ENCODE data around the gene ABCC3. TPM values are rescaled to one million over a fixed set of nuclear protein-coding genes. Genes with fewer than 3 reads are reported as not detected.

The ABCC3 gene
- total RNA-seq, 4 donors from 2014 or later: 297 to 655 (median 533) TPM

DNA sequence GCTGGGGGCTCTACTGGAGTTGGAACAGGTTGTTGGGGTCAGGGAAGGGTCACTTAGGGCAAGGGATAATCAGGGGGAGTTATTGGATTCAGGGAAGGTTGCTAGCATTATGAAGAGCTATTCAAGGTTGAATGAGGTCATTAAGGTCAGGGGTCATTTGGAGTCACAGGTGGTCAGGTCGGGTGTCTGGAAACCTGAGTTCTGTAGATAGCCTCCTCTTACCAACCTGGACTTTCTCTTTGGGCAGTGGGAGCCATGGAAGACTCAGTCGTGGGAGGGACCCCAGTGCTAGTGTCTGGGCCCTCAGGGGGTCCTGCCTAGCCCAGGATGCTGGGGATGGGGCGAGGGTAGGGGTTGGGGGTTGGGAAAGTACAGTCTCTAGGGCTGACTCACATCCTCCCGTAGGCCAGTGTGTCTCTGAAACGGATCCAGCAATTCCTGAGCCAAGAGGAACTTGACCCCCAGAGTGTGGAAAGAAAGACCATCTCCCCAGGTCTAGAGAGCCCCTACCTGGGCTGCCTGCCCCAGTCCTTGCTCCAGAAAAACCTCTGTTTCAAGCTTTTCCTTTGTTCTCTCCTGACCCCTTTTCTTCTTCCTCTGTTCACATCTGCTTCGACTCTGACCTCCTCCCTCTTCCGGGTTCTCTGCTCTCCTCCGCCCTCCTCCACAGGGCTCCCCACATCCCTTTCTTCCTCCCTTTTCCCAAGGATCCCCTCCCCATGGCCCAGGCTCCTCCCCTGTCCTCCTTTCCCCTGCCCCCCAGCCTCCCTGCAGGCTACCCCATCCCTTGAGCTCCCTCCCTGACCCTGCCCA is 33.5 kb downstream of the ABCC3 start:
- 52 to 58% methylated on average over 5 to 7 of the region's 8 CpGs for WGBS, 2 donors (ENCODE audit: low coverage in 1 of 2)
- no peaks in the 10 kb centered on the region for H3K4me1 ChIP-seq
- TF ChIP-seq, protein P1, sequence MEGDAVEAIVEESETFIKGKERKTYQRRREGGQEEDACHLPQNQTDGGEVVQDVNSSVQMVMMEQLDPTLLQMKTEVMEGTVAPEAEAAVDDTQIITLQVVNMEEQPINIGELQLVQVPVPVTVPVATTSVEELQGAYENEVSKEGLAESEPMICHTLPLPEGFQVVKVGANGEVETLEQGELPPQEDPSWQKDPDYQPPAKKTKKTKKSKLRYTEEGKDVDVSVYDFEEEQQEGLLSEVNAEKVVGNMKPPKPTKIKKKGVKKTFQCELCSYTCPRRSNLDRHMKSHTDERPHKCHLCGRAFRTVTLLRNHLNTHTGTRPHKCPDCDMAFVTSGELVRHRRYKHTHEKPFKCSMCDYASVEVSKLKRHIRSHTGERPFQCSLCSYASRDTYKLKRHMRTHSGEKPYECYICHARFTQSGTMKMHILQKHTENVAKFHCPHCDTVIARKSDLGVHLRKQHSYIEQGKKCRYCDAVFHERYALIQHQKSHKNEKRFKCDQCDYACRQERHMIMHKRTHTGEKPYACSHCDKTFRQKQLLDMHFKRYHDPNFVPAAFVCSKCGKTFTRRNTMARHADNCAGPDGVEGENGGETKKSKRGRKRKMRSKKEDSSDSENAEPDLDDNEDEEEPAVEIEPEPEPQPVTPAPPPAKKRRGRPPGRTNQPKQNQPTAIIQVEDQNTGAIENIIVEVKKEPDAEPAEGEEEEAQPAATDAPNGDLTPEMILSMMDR (IDR thresholded peaks at IDR 0.05): no peak
- TF ChIP-seq POLR2A (IDR thresholded peaks at IDR 0.05) (no peak), EP300 (IDR thresholded peaks at IDR 0.05; ENCODE audit: low read depth) (no peak), POLR2AphosphoS5 (IDR thresholded peaks at IDR 0.05) (no peak)
- no peak overlapping the region for H3K4me3 ChIP-seq
- in situ Hi-C loops (cut with MboI; ENCODE audit: low pct_ligation_motif_present in 1 of 4, low pct_unique_long_range_greater_than_20kb in 1 of 4, low sequenced_read_pairs in 3 of 4): no loop called here
- H3K36me3 ChIP-seq: no peaks in the 10 kb centered on the region
- H3K9me3 ChIP-seq: no peaks in the 10 kb centered on the region
- intact Hi-C loops (cut with DNase I; ENCODE audit: low total_unique reads): no loop called here
- H3K27ac ChIP-seq: no peak overlapping the region
- no peaks in the 10 kb centered on the region for H3K27me3 ChIP-seq
- no peak for DNase-seq

DNA sequence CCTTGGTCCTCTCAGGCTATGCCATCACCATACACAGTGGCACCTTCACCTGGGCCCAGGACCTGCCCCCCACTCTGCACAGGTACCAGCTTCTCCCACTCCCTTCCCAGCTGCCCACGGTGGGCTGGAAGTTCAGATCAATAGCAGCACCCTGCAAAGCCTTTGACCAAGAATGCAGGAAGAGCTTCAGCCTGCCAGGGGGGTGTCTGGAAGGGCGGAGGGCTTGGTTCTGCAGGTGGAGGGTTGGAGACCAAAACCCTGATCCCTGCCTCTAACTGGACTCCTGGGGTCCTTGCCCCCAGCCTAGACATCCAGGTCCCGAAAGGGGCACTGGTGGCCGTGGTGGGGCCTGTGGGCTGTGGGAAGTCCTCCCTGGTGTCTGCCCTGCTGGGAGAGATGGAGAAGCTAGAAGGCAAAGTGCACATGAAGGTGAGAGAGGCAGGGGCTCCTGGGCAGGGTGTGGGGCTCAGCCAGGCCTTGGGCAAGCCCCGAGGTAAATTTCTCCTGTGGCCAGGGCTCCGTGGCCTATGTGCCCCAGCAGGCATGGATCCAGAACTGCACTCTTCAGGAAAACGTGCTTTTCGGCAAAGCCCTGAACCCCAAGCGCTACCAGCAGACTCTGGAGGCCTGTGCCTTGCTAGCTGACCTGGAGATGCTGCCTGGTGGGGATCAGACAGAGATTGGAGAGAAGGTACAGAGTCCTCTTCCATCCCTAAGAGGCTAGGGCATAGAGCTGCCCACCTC is 34.3 kb downstream of the ABCC3 start:
- H3K27ac ChIP-seq: no peak overlapping the region
- in situ Hi-C loops (cut with MboI; ENCODE audit: low pct_ligation_motif_present in 1 of 4, low pct_unique_long_range_greater_than_20kb in 1 of 4, low sequenced_read_pairs in 3 of 4): no loop called here
- peaks cover 0 to 4% (median under 1%) of the 10 kb centered on the region in 4 donors for H3K4me1 ChIP-seq
- H3K4me3 ChIP-seq: no peak overlapping the region
- DNase-seq: no peak
- TF ChIP-seq EP300 (IDR thresholded peaks at IDR 0.05; ENCODE audit: low read depth) (no peak), POLR2A (IDR thresholded peaks at IDR 0.05) (no peak), POLR2AphosphoS5 (IDR thresholded peaks at IDR 0.05) (no peak)
- TF ChIP-seq, protein P1 (IDR thresholded peaks at IDR 0.05): no peak
- 89% methylated on average over 9 of the region's 9 CpGs; no CpG with 5 or more reads in 1 of the 2 donors for WGBS, 2 donors (ENCODE audit: low coverage in 1 of 2)
- H3K9me3 ChIP-seq: no peaks in the 10 kb centered on the region
- intact Hi-C loops (cut with DNase I; ENCODE audit: low total_unique reads): no loop called here
- H3K27me3 ChIP-seq: no peaks in the 10 kb centered on the region
- H3K36me3 ChIP-seq: no peaks in the 10 kb centered on the region

GRCh38 chr17:50672071-50672470 is 37.4 kb downstream of the ABCC3 start:
- in situ Hi-C loops (cut with MboI; ENCODE audit: low pct_ligation_motif_present in 1 of 4, low pct_unique_long_range_greater_than_20kb in 1 of 4, low sequenced_read_pairs in 3 of 4): no loop called here
- Histone ChIP-seq H3K4me1 (peaks cover 2 to 30% (median 23%) of the 10 kb centered on the region in 4 donors), H3K36me3 (no peaks in the 10 kb centered on the region), H3K4me3 (no peak overlapping the region), H3K27me3 (no peaks in the 10 kb centered on the region), H3K27ac (no peak overlapping the region), H3K9me3 (no peaks in the 10 kb centered on the region)
- intact Hi-C loops (cut with DNase I; ENCODE audit: low total_unique reads): no loop called here
- TF ChIP-seq POLR2A (IDR thresholded peaks at IDR 0.05) (no peak), EP300 (IDR thresholded peaks at IDR 0.05; ENCODE audit: low read depth) (no peak), POLR2AphosphoS5 (IDR thresholded peaks at IDR 0.05) (no peak)
- TF ChIP-seq, protein P1 (IDR thresholded peaks at IDR 0.05): no peak
- no peak for DNase-seq
- WGBS, 2 donors (ENCODE audit: low coverage in 1 of 2): 91 to 93% methylated on average over 4 to 5 of the region's 5 CpGs

- Histone ChIP-seq H3K36me3 (no peaks in the 10 kb centered on the region), H3K27ac (peak overlapping the region in 1 of 4 donors; percentile 75), H3K27me3 (no peaks in the 10 kb centered on the region), H3K9me3 (no peaks in the 10 kb centered on the region), H3K4me3 (no peak overlapping the region), H3K4me1 (peaks cover 2 to 30% (median 23%) of the 10 kb centered on the region in 4 donors)
- in situ Hi-C loops (cut with MboI; ENCODE audit: low pct_ligation_motif_present in 1 of 4, low pct_unique_long_range_greater_than_20kb in 1 of 4, low sequenced_read_pairs in 3 of 4) (no loop called here), intact Hi-C loops (cut with DNase I; ENCODE audit: low total_unique reads) (no loop called here)
- no peak for TF ChIP-seq EP300 (IDR thresholded peaks at IDR 0.05; ENCODE audit: low read depth)
- TF ChIP-seq POLR2A (IDR thresholded peaks at IDR 0.05): no peak
- TF ChIP-seq, protein P1 (IDR thresholded peaks at IDR 0.05): no peak
- TF ChIP-seq POLR2AphosphoS5 (IDR thresholded peaks at IDR 0.05): no peak
- WGBS, 2 donors (ENCODE audit: low coverage in 1 of 2): 88 to 98% methylated on average over 5 to 20 of the region's 20 CpGs
- DNase-seq: no peak
These were observed 38.3 kb downstream of the ABCC3 start for GRCh38 chr17:50672831-50673551.
